Testis (tissue), 2 donors: ENCODE data around the gene ABCC9.

ENCODE experiments used
- POLR2A ChIP-seq: fragments of 450-650 bp; IDR thresholded peaks from one replicate; pipeline ENCODE4 v1.6.1; 2017; ENCODE audit warnings: antibody characterized with exemption, mild to moderate bottlenecking, moderate library complexity
- TF ChIP-seq, protein P1 (sequence below), 3 experiments: fragments of 450-650 bp in 2 of 3; fragments of 200-600 bp in 1 of 3; sonication (generic) in 1 of 3; IDR thresholded peaks; one replicate each; pipeline ENCODE4 v1.5.1; 2016 to 2019; ENCODE audit warnings: antibody characterized with exemption in 3 of 3, mild to moderate bottlenecking in 2 of 3, moderate library complexity in 1 of 3

DNA sequence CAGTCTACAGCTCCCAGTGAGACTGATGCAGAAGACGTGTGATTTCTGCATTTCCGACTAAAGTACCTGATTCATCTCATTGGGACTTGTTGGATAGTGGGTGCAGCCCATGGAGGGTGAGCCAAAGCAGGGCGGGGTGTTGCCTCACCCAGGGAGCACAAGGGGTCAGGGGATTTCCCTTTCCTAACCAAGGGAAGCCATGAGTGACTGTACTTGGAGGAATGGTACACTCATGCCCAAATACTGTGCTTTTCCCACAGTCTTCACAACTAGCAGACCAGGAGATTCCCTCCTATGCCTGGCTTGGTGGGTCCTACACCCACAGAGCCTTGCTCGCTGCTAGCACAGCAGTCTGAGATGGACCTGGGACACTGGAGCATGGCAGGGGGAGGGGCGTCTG is 21.0 kb upstream of the ABCC9 start:
- TF ChIP-seq, protein P1, sequence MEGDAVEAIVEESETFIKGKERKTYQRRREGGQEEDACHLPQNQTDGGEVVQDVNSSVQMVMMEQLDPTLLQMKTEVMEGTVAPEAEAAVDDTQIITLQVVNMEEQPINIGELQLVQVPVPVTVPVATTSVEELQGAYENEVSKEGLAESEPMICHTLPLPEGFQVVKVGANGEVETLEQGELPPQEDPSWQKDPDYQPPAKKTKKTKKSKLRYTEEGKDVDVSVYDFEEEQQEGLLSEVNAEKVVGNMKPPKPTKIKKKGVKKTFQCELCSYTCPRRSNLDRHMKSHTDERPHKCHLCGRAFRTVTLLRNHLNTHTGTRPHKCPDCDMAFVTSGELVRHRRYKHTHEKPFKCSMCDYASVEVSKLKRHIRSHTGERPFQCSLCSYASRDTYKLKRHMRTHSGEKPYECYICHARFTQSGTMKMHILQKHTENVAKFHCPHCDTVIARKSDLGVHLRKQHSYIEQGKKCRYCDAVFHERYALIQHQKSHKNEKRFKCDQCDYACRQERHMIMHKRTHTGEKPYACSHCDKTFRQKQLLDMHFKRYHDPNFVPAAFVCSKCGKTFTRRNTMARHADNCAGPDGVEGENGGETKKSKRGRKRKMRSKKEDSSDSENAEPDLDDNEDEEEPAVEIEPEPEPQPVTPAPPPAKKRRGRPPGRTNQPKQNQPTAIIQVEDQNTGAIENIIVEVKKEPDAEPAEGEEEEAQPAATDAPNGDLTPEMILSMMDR (IDR thresholded peaks at IDR 0.05): no peak
- TF ChIP-seq POLR2A: no peak
